Measurements from ENCODE around the gene PLXNA4. TPM values are rescaled to one million over a fixed set of nuclear protein-coding genes. Genes with fewer than 3 reads are reported as not detected.
A peak's percentile ranks its signal among the peaks of the same experiment; 100 is the strongest.

Gene PLXNA4
- total and polyA plus RNA-seq, 11 donors, result 1.8 to 22.1 (median 10.5) TPM

DNA sequence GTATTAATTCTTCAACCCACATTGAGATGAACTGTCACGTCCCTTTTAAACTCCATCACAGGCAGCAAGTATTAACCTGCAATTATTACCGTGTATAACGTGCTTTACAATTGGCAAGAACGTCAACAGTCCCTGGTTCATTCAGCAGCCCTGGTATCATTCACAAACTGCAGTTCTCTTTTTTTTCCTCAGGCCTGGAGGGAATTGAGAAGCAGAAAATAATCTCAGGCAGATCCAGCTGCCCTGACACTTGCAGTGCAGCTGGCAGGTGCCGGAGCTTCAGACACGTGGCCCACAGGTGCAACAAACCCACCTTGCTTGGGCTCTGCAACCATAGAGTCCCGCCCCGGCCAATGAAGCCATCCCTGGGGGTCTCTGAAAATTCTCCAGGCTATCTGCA, 137.3 kb downstream of the PLXNA4 start:
- TF ChIP-seq, protein P1, sequence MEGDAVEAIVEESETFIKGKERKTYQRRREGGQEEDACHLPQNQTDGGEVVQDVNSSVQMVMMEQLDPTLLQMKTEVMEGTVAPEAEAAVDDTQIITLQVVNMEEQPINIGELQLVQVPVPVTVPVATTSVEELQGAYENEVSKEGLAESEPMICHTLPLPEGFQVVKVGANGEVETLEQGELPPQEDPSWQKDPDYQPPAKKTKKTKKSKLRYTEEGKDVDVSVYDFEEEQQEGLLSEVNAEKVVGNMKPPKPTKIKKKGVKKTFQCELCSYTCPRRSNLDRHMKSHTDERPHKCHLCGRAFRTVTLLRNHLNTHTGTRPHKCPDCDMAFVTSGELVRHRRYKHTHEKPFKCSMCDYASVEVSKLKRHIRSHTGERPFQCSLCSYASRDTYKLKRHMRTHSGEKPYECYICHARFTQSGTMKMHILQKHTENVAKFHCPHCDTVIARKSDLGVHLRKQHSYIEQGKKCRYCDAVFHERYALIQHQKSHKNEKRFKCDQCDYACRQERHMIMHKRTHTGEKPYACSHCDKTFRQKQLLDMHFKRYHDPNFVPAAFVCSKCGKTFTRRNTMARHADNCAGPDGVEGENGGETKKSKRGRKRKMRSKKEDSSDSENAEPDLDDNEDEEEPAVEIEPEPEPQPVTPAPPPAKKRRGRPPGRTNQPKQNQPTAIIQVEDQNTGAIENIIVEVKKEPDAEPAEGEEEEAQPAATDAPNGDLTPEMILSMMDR (IDR thresholded peaks at IDR 0.05), result no peak
- TF ChIP-seq POLR2A (IDR thresholded peaks at IDR 0.05), result no peak
- H3K27me3 ChIP-seq, result no peaks in the 10 kb centered on the region
- WGBS, 4 donors, result 70 to 83% (median 74%) methylated on average over 8 of the region's 8 CpGs
- no peak overlapping the region for H3K27ac ChIP-seq
- intact Hi-C loops (cut with DNase I), result loop anchor here in 1 of 10 donors (5.0 kb wide), 1 partner anchor 33 kb away; no protein-coding TSS in a partner anchor
- no peak overlapping the region for H3K4me3 ChIP-seq
- peaks cover 0 to 69% (median 21%) of the 10 kb centered on the region in 12 donors for H3K4me1 ChIP-seq
- H3K36me3 ChIP-seq, result no peaks in the 10 kb centered on the region
- ATAC-seq, result no peak
- no peaks in the 10 kb centered on the region for H3K9me3 ChIP-seq
- no peak for DNase-seq

DNA sequence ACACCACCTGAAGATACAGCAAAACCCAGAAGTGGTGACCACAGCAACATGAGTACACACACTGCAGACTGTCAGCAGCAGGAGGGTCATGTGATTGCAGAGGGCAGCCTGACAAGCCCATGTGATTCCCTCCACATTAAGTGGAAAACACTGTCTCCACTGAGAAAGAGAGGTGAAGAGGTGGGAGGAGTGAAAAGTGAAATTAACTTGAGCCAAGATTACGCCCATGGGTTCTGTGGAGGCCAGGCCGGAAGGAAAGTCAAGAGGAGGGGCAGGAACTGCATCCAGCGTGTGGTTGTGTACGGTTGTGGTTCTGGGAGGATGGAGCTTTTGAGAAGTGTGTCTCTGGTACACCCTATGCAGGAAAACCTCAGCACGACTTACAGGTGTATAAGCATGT, 138.5 kb downstream of the PLXNA4 start:
- no peak for TF ChIP-seq POLR2A (IDR thresholded peaks at IDR 0.05)
- TF ChIP-seq, protein P1 (IDR thresholded peaks at IDR 0.05), result no peak
- H3K4me1 ChIP-seq, result peaks cover 0 to 69% (median 21%) of the 10 kb centered on the region in 12 donors

DNA sequence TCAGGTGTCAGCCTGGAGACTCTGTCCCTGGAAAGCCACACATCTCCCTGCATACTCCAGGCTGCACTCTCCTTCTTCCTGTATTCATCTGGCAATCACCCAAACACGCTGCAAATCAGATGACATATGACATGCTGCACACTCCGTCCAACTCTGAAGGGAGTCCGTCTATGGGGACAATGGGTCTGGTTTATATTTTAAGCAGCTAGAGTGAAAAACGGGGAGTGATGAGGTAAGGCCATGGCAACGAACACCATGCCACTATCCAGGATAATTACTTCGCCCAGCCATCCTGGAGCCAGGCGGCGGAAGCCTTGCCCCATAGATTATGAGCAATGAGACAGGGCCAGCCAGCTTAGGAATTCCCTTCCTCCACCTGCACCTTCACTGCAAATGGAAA, 140.1 kb downstream of the PLXNA4 start:
- Histone ChIP-seq H3K27ac (peak overlapping the region in 4 of 12 donors; percentile 30 to 57 (median 44)), H3K4me3 (no peak overlapping the region), H3K4me1 (peaks cover 0 to 65% (median 22%) of the 10 kb centered on the region in 12 donors), H3K9me3 (no peaks in the 10 kb centered on the region), H3K27me3 (no peaks in the 10 kb centered on the region), H3K36me3 (no peaks in the 10 kb centered on the region)
- peak in 4 of 5 donors; percentile 36 to 66 (median 50) for DNase-seq
- intact Hi-C loops (cut with DNase I), result loop anchor here in 1 of 10 donors (5.0 kb wide), 1 partner anchor 36 kb away; no protein-coding TSS in a partner anchor
- peak; percentile 70 to 85 (median 77) for ATAC-seq
- TF ChIP-seq, protein P1 (IDR thresholded peaks at IDR 0.05), result peak in 1 of 12 donors; percentile 6
- no peak for TF ChIP-seq POLR2A (IDR thresholded peaks at IDR 0.05)
- WGBS, 4 donors, result 15 to 34% (median 19%) methylated on average over 8 of the region's 8 CpGs

More for the DNA sequence above, 138.5 kb downstream of the PLXNA4 start:
- peak in 3 of 4 donors; percentile 12 to 51 (median 14) for ATAC-seq
- Histone ChIP-seq H3K27ac (peak overlapping the region in 3 of 12 donors; percentile 3 to 17 (median 14)), H3K9me3 (no peaks in the 10 kb centered on the region), H3K27me3 (no peaks in the 10 kb centered on the region), H3K36me3 (no peaks in the 10 kb centered on the region), H3K4me3 (no peak overlapping the region)
- intact Hi-C loops (cut with DNase I), result loop anchor here in 1 of 10 donors (5.0 kb wide), 1 partner anchor 35 kb away; no protein-coding TSS in a partner anchor
- WGBS, 4 donors, result 19 to 35% (median 31%) methylated on average over 5 of the region's 5 CpGs
- DNase-seq, result peak in 2 of 5 donors; percentile 23 to 43

DNA sequence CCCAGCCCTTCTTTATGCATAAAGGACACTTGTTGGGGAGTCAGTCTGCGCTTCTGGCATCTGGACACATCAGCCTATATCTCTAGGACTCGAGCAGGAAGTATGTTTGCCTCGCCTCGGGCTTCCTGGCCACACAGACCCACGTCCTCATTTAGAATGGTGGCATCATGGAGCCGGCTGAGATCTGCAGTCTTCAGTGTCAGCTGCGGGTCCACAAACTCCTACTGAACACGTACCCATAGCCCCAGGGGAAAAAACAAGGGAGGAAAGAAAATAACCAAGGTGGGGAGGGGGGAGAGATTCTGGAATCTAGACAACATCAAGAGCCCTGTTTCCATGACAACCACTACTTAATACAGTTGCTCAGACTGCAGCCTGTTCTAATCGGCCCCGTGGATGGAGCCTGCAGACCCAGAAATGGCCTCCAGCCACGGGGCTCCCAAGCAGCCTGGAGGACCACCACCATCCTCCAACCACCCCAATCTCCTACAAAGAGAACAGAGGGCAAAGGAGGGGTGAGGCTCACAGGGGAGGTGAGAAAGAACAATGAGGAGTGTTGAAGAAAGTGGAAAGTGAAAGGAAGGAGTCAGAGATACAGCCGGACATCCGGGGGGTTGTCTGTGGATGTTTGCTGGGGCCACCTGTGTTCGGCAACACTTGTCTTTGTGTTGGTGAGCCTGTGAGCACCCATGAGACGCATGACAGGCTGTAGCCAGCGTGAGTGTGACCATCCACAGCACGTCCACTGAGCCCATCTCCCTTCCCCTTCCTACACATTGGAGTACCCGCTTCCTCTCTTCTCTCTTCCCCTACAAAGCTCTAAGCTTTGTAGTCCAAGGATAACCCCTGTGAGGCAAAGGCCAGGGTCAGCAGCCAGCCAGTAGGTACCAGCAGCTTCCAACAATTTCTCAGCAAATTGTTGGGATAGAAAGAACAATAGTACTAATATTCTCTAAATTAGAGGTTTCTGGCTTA, 141.0 kb downstream of the PLXNA4 start:
- ATAC-seq (no peak), DNase-seq (no peak)
- intact Hi-C loops (cut with DNase I), result loop anchor here in 1 of 10 donors (5.0 kb wide), 1 partner anchor 37 kb away; no protein-coding TSS in a partner anchor
- H3K27ac ChIP-seq, result peak overlapping the region in 3 of 12 donors; percentile 15 to 56 (median 30)
- H3K27me3 ChIP-seq, result no peaks in the 10 kb centered on the region
- H3K36me3 ChIP-seq, result no peaks in the 10 kb centered on the region
- no peak for TF ChIP-seq POLR2A (IDR thresholded peaks at IDR 0.05)
- TF ChIP-seq, protein P1 (IDR thresholded peaks at IDR 0.05), result no peak
- H3K4me3 ChIP-seq, result peak overlapping the region in 1 of 12 donors; percentile 20
- peaks cover 0 to 73% (median 26%) of the 10 kb centered on the region in 12 donors for H3K4me1 ChIP-seq
- H3K9me3 ChIP-seq, result no peaks in the 10 kb centered on the region
- 50 to 65% (median 57%) methylated on average over 17 to 18 of the region's 18 CpGs for WGBS, 4 donors
